ENCODE measurements around the gene GINS1.

- TF ChIP-seq EP300 (IDR thresholded peaks at IDR 0.05) = no peak
- no peak for TF ChIP-seq POLR2A (IDR thresholded peaks at IDR 0.05)
- no peak for TF ChIP-seq CTCF (IDR thresholded peaks at IDR 0.05)
These were observed 74.4 kb downstream of the GINS1 start for GRCh38 chr20:25481918-25482253.

Measured in ovary (tissue), 3 donors.